ENCODE measurements around the gene CD47. TPM values are rescaled to one million over a fixed set of nuclear protein-coding genes. Genes with fewer than 3 reads are reported as not detected.

Gene CD47
- total and polyA plus RNA-seq, 2 of the 13 experiments (the other 11 are each of a cell fraction or from before 2014, with no cell fraction given), result 3.3 to 6.5 TPM

DNA sequence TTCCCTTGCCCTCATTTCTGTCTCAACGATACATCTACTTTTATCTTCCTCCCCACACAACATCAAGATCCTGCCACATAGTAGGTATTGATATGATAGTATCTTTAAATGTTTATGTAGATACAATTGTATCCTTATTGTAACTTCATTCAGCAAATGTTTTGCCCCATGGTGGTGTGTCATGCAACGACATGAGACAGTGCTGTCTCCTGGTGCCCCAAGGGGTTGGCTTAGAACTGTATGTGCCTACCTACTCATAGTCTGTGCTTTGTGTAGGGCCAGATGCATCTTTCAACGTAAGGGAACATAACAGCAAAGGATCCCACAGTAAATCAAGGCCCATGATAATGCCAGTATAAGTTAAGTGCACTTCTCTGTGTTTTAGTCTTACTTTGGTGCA lies 2.8 kb upstream of the CD47 start (continued):
- TF ChIP-seq, protein P1, sequence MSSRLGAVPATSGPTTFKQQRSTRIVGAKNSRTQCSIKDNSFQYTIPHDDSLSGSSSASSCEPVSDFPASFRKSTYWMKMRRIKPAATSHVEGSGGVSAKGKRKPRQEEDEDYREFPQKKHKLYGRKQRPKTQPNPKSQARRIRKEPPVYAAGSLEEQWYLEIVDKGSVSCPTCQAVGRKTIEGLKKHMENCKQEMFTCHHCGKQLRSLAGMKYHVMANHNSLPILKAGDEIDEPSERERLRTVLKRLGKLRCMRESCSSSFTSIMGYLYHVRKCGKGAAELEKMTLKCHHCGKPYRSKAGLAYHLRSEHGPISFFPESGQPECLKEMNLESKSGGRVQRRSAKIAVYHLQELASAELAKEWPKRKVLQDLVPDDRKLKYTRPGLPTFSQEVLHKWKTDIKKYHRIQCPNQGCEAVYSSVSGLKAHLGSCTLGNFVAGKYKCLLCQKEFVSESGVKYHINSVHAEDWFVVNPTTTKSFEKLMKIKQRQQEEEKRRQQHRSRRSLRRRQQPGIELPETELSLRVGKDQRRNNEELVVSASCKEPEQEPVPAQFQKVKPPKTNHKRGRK (CRISPR knock-in tag; IDR thresholded peaks at IDR 0.05), result no peak
- TF ChIP-seq POLR2AphosphoS5 (IDR thresholded peaks at IDR 0.05; ENCODE audit: low read depth, low read length) (no peak), NFE2L1 (CRISPR knock-in tag; IDR thresholded peaks at IDR 0.05; ENCODE audit: borderline replicate concordance) (no peak), TRIM24 (CRISPR knock-in tag; IDR thresholded peaks at IDR 0.05) (no peak)

DNA sequence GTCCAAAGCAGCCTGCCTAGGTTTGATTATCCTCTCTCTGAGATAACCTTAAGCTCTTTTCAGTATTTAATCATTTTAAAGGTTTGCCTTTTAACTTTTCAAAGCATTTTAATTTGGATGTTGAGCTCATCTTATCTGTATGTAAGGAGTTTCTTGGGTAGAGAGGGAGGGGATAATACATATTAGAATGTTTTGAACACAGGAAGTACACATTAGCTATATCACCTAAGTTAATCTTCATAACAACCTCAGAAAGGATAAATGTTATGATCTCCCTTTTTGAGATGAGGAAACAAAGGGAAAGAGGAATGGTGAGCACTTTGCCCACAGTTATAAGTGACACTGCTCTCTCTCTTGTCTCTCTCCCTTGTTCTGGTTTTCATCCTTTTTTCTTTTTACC lies 2.2 kb upstream of the CD47 start:
- H2AFZ ChIP-seq (ENCODE audit: low read length), result no peak overlapping the region
- no peak overlapping the region for H3K4me2 ChIP-seq (ENCODE audit: low read depth, low read length)
- in situ Hi-C loops (cut with HindIII; ENCODE audit: extremely low pct_ligation_motif_present, low pct_unique_long_range_greater_than_20kb) (no loop called here), intact Hi-C loops (cut with micrococcal nuclease; ENCODE audit: unreplicated experiment) (loop anchor here (10.0 kb wide), 1 partner anchor 382 kb away; no protein-coding TSS in a partner anchor)
- H3K9ac ChIP-seq (ENCODE audit: insufficient read depth, low read depth, low read length), result no peak overlapping the region
- ChIA-PET CTCF (ENCODE audit: low intra/inter-chr PET ratio, low total read pairs) (no interaction called here), POLR2A (no interaction called here)
- FAIRE-seq (no peak), DNase-seq (ENCODE audit: low spot score) (no peak), ATAC-seq (no peak)
- no peaks in the 10 kb centered on the region for H3K9me3 ChIP-seq (ENCODE audit: low read length)
- H3K27ac ChIP-seq (ENCODE audit: extremely low read length, insufficient read depth, low read length), result no peak overlapping the region
- H4K20me1 ChIP-seq (ENCODE audit: insufficient read depth, low read length), result no peaks in the 10 kb centered on the region
- H3K4me3 ChIP-seq (replicated peaks in 1 of 3; ENCODE audit: insufficient read depth in 1 of 3, low read depth in 2 of 3, low read length in 3 of 3), result no peak overlapping the region
- H3K36me3 ChIP-seq (replicated peaks in 1 of 2; ENCODE audit: control insufficient read depth in 1 of 2, insufficient read depth in 2 of 2, low read length in 2 of 2), result no peaks in the 10 kb centered on the region
- peaks cover 9% of the 10 kb centered on the region for H3K4me1 ChIP-seq (ENCODE audit: insufficient read depth, low read length)
- H3K27me3 ChIP-seq (ENCODE audit: control insufficient read depth in 1 of 2, insufficient read depth in 2 of 2, low read length in 2 of 2), result peaks cover 0 to 15% of the 10 kb centered on the region in 2 experiments; a peak in 2 of 5 replicates
- BruUV-seq (replicated peaks), result no TSS peak
- no peaks in the 10 kb centered on the region for H3K79me2 ChIP-seq (ENCODE audit: insufficient read depth, low read length)
- TF ChIP-seq ARHGAP35 (CRISPR knock-in tag; IDR thresholded peaks at IDR 0.05; ENCODE audit: borderline replicate concordance) (no peak), ZSCAN12 (CRISPR knock-in tag; IDR thresholded peaks at IDR 0.05) (no peak), KAT2B (IDR thresholded peaks at IDR 0.05; ENCODE audit: borderline replicate concordance, low read depth, low read length) (no peak), TBX3 (IDR thresholded peaks at IDR 0.05; ENCODE audit: borderline replicate concordance) (no peak), SSRP1 (CRISPR knock-in tag; IDR thresholded peaks at IDR 0.05) (no peak)
- TF ChIP-seq, protein P2, sequence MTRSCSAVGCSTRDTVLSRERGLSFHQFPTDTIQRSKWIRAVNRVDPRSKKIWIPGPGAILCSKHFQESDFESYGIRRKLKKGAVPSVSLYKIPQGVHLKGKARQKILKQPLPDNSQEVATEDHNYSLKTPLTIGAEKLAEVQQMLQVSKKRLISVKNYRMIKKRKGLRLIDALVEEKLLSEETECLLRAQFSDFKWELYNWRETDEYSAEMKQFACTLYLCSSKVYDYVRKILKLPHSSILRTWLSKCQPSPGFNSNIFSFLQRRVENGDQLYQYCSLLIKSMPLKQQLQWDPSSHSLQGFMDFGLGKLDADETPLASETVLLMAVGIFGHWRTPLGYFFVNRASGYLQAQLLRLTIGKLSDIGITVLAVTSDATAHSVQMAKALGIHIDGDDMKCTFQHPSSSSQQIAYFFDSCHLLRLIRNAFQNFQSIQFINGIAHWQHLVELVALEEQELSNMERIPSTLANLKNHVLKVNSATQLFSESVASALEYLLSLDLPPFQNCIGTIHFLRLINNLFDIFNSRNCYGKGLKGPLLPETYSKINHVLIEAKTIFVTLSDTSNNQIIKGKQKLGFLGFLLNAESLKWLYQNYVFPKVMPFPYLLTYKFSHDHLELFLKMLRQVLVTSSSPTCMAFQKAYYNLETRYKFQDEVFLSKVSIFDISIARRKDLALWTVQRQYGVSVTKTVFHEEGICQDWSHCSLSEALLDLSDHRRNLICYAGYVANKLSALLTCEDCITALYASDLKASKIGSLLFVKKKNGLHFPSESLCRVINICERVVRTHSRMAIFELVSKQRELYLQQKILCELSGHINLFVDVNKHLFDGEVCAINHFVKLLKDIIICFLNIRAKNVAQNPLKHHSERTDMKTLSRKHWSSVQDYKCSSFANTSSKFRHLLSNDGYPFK (CRISPR knock-in tag; IDR thresholded peaks at IDR 0.05; ENCODE audit: borderline replicate concordance), result no peak
- TF ChIP-seq, protein P3, sequence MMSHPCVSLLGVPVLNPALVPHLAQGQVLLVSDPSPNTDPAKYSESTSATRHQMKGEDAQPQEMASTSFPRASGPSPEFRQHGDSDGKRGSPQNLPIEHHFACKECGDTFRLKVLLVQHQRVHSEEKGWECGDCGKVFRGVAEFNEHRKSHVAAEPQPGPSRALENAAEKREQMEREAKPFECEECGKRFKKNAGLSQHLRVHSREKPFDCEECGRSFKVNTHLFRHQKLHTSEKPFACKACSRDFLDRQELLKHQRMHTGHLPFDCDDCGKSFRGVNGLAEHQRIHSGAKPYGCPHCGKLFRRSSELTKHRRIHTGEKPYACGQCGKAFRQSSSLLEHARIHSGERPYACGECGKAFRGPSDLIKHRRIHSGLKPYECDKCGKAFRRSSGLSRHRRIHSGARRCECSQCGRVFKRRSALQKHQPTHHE (CRISPR knock-in tag; IDR thresholded peaks at IDR 0.05; ENCODE audit: borderline replicate concordance), result no peak
- TF ChIP-seq, protein P4, sequence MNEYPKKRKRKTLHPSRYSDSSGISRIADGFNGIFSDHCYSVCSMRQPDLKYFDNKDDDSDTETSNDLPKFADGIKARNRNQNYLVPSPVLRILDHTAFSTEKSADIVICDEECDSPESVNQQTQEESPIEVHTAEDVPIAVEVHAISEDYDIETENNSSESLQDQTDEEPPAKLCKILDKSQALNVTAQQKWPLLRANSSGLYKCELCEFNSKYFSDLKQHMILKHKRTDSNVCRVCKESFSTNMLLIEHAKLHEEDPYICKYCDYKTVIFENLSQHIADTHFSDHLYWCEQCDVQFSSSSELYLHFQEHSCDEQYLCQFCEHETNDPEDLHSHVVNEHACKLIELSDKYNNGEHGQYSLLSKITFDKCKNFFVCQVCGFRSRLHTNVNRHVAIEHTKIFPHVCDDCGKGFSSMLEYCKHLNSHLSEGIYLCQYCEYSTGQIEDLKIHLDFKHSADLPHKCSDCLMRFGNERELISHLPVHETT (CRISPR knock-in tag; conservative IDR thresholded peaks at IDR 0.05), result no peak
- TF ChIP-seq, protein P5, sequence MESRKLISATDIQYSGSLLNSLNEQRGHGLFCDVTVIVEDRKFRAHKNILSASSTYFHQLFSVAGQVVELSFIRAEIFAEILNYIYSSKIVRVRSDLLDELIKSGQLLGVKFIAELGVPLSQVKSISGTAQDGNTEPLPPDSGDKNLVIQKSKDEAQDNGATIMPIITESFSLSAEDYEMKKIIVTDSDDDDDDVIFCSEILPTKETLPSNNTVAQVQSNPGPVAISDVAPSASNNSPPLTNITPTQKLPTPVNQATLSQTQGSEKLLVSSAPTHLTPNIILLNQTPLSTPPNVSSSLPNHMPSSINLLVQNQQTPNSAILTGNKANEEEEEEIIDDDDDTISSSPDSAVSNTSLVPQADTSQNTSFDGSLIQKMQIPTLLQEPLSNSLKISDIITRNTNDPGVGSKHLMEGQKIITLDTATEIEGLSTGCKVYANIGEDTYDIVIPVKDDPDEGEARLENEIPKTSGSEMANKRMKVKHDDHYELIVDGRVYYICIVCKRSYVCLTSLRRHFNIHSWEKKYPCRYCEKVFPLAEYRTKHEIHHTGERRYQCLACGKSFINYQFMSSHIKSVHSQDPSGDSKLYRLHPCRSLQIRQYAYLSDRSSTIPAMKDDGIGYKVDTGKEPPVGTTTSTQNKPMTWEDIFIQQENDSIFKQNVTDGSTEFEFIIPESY (CRISPR knock-in tag; IDR thresholded peaks at IDR 0.05), result no peak
